GM10248 (cell line): Measurements from ENCODE around the gene CEBPZOS.

Source experiments
- CTCF ChIA-PET: fragments of 300-600 bp; sonication (Branson Sonifier 250); formaldehyde crosslinking; extraction: SDS; loops from one replicate; lab custom pipeline; 2021; ENCODE audit warnings: antibody characterized with exemption; lab: Yijun Ruan, JAX
- POLR2A ChIA-PET: fragments of 350-650 bp; sonication (Branson Sonifier 250); formaldehyde crosslinking; extraction: SDS; loops from one replicate; lab custom pipeline; 2020; ENCODE audit warnings: antibody characterized with exemption; lab: Yijun Ruan, JAX
- DNase-seq: peaks from one replicate; pipeline ENCODE4 v3.0.0; 2012; ENCODE audit errors: extremely low spot score
- CTCF ChIP-seq: IDR thresholded peaks from 2 replicates; pipeline ENCODE4 v1.5.1; 2012; ENCODE audit warnings: mild to moderate bottlenecking, low read depth; ENCODE audit errors: extremely low read depth, missing control alignments, control extremely low read depth

The CEBPZOS gene

GRCh38 chr2:37180006-37180639 lies 16.2 kb upstream of the CEBPZOS start:
- TF ChIP-seq CTCF = no peak
- DNase-seq = no peak
- POLR2A ChIA-PET = no interaction called here
- CTCF ChIA-PET = interaction anchor here (4.7 kb wide), 1 partner anchor 12 kb away, joined by 41 read pairs; no protein-coding TSS in a partner anchor

GRCh38 chr2:37180640-37181039 lies 15.7 kb upstream of the CEBPZOS start:
- DNase-seq = no peak
- ChIA-PET POLR2A (no interaction called here), CTCF (interaction anchor here (4.7 kb wide), 1 partner anchor 12 kb away, joined by 41 read pairs; no protein-coding TSS in a partner anchor)
- TF ChIP-seq CTCF = no peak

- ChIA-PET CTCF (interaction anchor here (4.7 kb wide), 1 partner anchor 14 kb away, joined by 41 read pairs; no protein-coding TSS in a partner anchor), POLR2A (no interaction called here)
- DNase-seq = no peak
- no peak for TF ChIP-seq CTCF
Observed at GRCh38 chr2:37181726-37182684, 14.3 kb upstream of the CEBPZOS start.

- DNase-seq = no peak
- POLR2A ChIA-PET = no interaction called here
- CTCF ChIA-PET = interaction anchor here (1.4 kb wide), 1 partner anchor 15 kb away, joined by 3 read pairs; no protein-coding TSS in a partner anchor
- TF ChIP-seq CTCF = no peak
Observed at GRCh38 chr2:37188570-37188969, 7.7 kb upstream of the CEBPZOS start, which contains the start of gene SULT6B1. TSS of gene SULT6B1 (minus strand) at chr2:37188670. CDS start at chr2:37188640, 30 bp downstream.

- ChIA-PET CTCF (interaction anchor here (1.4 kb wide), 1 partner anchor 16 kb away, joined by 3 read pairs; no protein-coding TSS in a partner anchor), POLR2A (no interaction called here)
- DNase-seq = no peak
- no peak for TF ChIP-seq CTCF
Observed at GRCh38 chr2:37189452-37190153, 6.7 kb upstream of the CEBPZOS start.

GRCh38 chr2:37190290-37190689 lies 6.0 kb upstream of the CEBPZOS start:
- DNase-seq = no peak
- no peak for TF ChIP-seq CTCF
- POLR2A ChIA-PET = no interaction called here
- CTCF ChIA-PET = interaction anchor here (1.8 kb wide), 1 partner anchor 687 kb away, joined by 4 read pairs; no protein-coding TSS in a partner anchor
